ENCODE measurements around the gene DNAJB9.

DNA sequence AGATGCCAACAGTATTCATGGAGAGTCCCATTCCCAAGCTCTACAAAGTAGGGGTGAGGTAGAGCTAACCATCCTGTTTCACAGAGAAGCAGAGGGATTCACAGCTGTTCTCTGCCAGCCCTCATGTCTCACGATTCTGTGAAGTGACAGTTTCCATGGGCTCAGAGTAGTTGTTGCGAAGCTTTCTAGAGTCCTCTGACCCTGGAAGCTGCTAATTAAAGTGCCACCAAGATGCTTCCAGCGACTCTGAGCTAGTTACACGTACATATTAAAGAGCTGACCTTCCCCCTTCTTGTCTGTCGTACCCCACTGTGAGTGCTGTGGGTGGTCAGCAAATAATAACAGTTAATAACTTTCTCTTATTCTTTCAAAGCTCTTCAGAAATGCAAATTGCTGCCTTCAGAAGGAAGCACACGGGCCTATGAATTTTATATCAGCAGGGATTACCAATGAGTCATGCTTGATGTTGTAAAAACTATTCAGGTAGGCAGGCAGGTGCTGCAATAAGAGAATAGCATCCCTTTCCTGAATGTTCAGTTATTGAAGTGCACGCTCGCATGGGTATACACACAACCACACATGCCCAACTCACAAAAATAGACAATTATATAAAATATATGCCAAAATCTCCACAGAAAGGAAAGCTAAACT is 34.1 kb downstream of the DNAJB9 start:
- TF ChIP-seq POLR2AphosphoS5 (IDR thresholded peaks at IDR 0.05; ENCODE audit: low read depth, low read length): no peak
- no peak for TF ChIP-seq POLR2A (IDR thresholded peaks at IDR 0.05; ENCODE audit: low read depth, low read length)

Measured in GM12892 (cell line).